Small intestine (tissue), 7 donors: ENCODE results near the gene MAPKAPK3. TPM values are rescaled to one million over a fixed set of nuclear protein-coding genes. Genes with fewer than 3 reads are reported as not detected.

Source experiments
- DNase-seq, 2 donors: peaks; one replicate each; pipeline versions ENCODE4 v3.0.0 to v3.0.0-alpha.2; 2013
- FAIRE-seq: peaks from 2 replicates; lab custom pipeline; 2012; peaks lifted over from hg19 to GRCh38; lab: Jason Lieb, UNC
- H3K27ac ChIP-seq, 3 donors: one replicate each; pipeline ENCODE4 v1.5.1; 2013; ENCODE audit warnings: low read length in 2 of 3, mild to moderate bottlenecking in 2 of 3, control low read depth in 1 of 3, inconsistent platforms in 1 of 3, low read depth in 1 of 3, moderate library complexity in 1 of 3
- H3K27me3 ChIP-seq, 3 donors: one replicate each; pipeline ENCODE4 v1.6.1; 2013; ENCODE audit warnings: low read length in 3 of 3, inconsistent platforms in 1 of 3; ENCODE audit not compliant: control insufficient read depth in 3 of 3, insufficient read depth in 3 of 3
- H3K36me3 ChIP-seq, 3 donors: one replicate each; pipeline ENCODE4 v1.6.1; 2013; ENCODE audit warnings: low read length in 3 of 3, inconsistent platforms in 1 of 3, low read depth in 1 of 3, mild to moderate bottlenecking in 1 of 3, moderate library complexity in 1 of 3; ENCODE audit not compliant: control insufficient read depth in 3 of 3, insufficient read depth in 2 of 3
- H3K4me1 ChIP-seq, 3 donors: one replicate each; pipeline ENCODE4 v1.6.1; 2013; ENCODE audit warnings: low read length in 2 of 3, inconsistent platforms in 1 of 3, low read depth in 1 of 3, mild to moderate bottlenecking in 1 of 3, moderate library complexity in 1 of 3; ENCODE audit not compliant: control insufficient read depth in 3 of 3, insufficient read depth in 2 of 3
- H3K4me3 ChIP-seq, 3 donors: one replicate each; pipeline ENCODE4 v1.5.1; 2013; ENCODE audit warnings: low read length in 3 of 3, control low read depth in 1 of 3, inconsistent platforms in 1 of 3, low read depth in 1 of 3, mild to moderate bottlenecking in 1 of 3, moderate library complexity in 1 of 3
- H3K9me3 ChIP-seq, 2 donors: one replicate each; pipeline ENCODE4 v1.6.1; 2013; ENCODE audit warnings: low read depth in 1 of 2, low read length in 1 of 2; ENCODE audit not compliant: control insufficient read depth in 2 of 2, insufficient read depth in 1 of 2
- WGBS, 3 donors: extraction: QIAGEN DNeasy Blood & Tissue Kit; methylation state at CpG; one replicate each; pipeline ENCODE4 v1.1.7; 2013; 5-methylcytosine and 5-hydroxymethylcytosine counted together
- polyA plus RNA-seq, 4 donors: library from polyadenylated mRNA; stranded (reverse) in 3 of 4; unstranded in 1 of 4; fragments of 200-250 nt in 3 of 4; fragments of 120-200 nt in 1 of 4; gene quantifications; one replicate each; pipeline versions ENCODE4 v1.2.1 to v1.2.3, GENCODE V29; 2013
- donor health status: healthy with polysubstance abuse.
- donor health status: control.
- donor health status: control.
- donor health status: Bipolar disorder and iron deficiency.
- donor health status: healthy.

MAPKAPK3 gene
- polyA plus RNA-seq, 4 donors, result 28.2 to 83.4 (median 31.5) TPM

GRCh38 chr3:50623840-50624474 is 7.0 kb downstream of the MAPKAPK3 start:
- peak overlapping the region in 1 of 3 donors; percentile 12 for H3K27ac ChIP-seq
- no peak for FAIRE-seq
- H3K4me3 ChIP-seq, result no peak overlapping the region
- H3K36me3 ChIP-seq, result peaks cover 0 to 87% (median 0%) of the 10 kb centered on the region in 3 donors
- no peak for DNase-seq
- peaks cover 0 to 13% (median 11%) of the 10 kb centered on the region in 3 donors for H3K4me1 ChIP-seq
- 45 to 68% (median 50%) methylated on average over 6 of the region's 6 CpGs for WGBS, 3 donors
- no peaks in the 10 kb centered on the region for H3K27me3 ChIP-seq
- no peaks in the 10 kb centered on the region for H3K9me3 ChIP-seq

DNA sequence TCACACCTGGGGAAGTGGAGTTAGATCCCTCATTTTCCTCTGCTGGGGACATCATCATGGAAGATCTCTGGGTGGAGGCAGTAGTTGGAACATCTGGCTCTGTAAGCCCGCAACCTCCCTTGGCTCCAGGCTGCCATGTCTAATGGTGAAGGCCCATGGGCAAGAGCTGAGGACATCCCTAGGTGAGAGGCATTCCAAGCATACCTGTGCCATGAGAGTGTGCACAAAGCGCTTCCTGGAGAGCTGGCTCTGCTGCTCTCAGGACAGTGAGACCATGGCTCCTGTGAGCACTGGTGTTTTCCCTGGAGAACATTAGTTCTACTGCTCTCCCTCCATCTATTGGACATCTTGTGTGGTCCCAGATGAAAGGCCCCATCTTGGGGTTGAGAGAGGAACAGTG is 7.7 kb downstream of the MAPKAPK3 start:
- no peak for DNase-seq
- no peak for FAIRE-seq
- peaks cover 0 to 89% (median 0%) of the 10 kb centered on the region in 3 donors for H3K36me3 ChIP-seq
- H3K4me3 ChIP-seq, result no peak overlapping the region
- 93 to 98% (median 98%) methylated on average over 2 of the region's 2 CpGs for WGBS, 3 donors
- H3K27me3 ChIP-seq, result no peaks in the 10 kb centered on the region
- H3K4me1 ChIP-seq, result peaks cover 0 to 10% (median 6%) of the 10 kb centered on the region in 3 donors
- peak overlapping the region in 1 of 3 donors; percentile 10 for H3K27ac ChIP-seq
- no peaks in the 10 kb centered on the region for H3K9me3 ChIP-seq

GRCh38 chr3:50625231-50626182 is 8.6 kb downstream of the MAPKAPK3 start:
- FAIRE-seq (no peak), DNase-seq (no peak)
- Histone ChIP-seq H3K36me3 (peaks cover 0 to 89% (median 0%) of the 10 kb centered on the region in 3 donors), H3K27me3 (no peaks in the 10 kb centered on the region), H3K27ac (no peak overlapping the region), H3K4me3 (no peak overlapping the region), H3K9me3 (no peaks in the 10 kb centered on the region), H3K4me1 (peaks cover 0 to 4% (median 4%) of the 10 kb centered on the region in 3 donors)
- 75 to 82% (median 81%) methylated on average over 17 to 18 of the region's 18 CpGs for WGBS, 3 donors

DNA sequence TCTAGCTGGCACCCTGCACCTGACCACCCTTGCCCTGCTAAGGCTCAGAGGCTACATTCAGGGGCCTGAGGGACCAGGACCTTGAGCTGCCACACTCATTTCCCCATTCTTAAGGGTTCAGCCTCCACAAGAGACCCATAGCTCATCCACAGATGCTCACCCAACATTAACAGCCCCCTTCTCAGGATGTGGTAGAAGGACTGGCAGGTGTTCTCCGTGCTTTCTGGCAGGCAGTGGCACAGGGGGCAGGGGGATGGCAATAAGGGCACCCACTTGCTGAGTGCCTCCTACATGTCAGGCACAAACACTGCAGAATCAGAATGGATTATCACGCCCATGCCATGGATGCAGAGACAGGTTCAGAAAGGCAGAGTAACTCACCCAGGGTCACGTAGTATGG is 9.4 kb downstream of the MAPKAPK3 start:
- whole genome bisulfite sequencing, 3 donors, result 87 to 93% (median 90%) methylated on average over 3 of the region's 3 CpGs
- peaks cover 0 to 7% (median 2%) of the 10 kb centered on the region in 3 donors for H3K4me1 ChIP-seq
- no peak for FAIRE-seq

DNA sequence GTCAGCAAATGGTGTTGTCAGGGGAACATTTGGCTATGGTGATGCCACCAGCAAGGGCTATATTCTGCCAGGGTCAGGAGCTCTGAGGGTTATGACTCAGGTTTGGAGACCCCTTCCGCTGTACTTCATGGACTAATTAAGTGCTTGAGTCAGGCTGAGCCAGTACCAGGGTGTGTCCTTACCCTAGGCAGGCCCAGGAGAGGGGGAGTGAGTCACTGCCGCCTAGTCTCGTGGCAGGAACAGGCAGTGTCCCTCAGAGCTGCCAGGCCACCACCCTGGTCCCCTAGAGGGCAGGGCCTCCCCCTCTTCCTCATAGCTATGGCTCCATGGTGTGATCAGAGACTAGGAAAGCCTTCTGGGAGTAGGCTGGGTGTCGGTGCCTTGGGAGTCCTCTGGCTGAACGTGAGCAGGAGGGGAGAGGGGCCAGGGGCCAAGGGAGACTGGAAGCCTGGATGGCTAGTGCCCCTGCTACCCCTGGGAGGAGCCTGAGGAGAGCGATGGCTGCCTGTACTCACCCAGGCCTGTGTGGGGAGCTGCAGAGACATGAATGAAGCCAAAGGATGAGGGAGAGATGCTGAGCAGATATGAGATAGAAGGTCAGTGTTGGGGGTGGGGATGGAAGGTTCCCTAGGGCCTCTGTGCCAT is 10.6 kb downstream of the MAPKAPK3 start:
- Histone ChIP-seq H3K9me3 (no peaks in the 10 kb centered on the region), H3K27me3 (no peaks in the 10 kb centered on the region), H3K27ac (no peak overlapping the region), H3K4me1 (peaks cover 1 to 7% (median 2%) of the 10 kb centered on the region in 3 donors), H3K36me3 (peaks cover 0 to 80% (median 0%) of the 10 kb centered on the region in 3 donors), H3K4me3 (no peak overlapping the region)
- WGBS, 3 donors, result 50 to 70% (median 62%) methylated on average over 6 of the region's 6 CpGs
- DNase-seq (no peak), FAIRE-seq (no peak)

More for the DNA sequence above, 9.4 kb downstream of the MAPKAPK3 start:
- Histone ChIP-seq H3K27ac (no peak overlapping the region), H3K36me3 (peaks cover 0 to 88% (median 0%) of the 10 kb centered on the region in 3 donors), H3K27me3 (no peaks in the 10 kb centered on the region), H3K9me3 (no peaks in the 10 kb centered on the region), H3K4me3 (no peak overlapping the region)
- DNase-seq, result no peak

DNA sequence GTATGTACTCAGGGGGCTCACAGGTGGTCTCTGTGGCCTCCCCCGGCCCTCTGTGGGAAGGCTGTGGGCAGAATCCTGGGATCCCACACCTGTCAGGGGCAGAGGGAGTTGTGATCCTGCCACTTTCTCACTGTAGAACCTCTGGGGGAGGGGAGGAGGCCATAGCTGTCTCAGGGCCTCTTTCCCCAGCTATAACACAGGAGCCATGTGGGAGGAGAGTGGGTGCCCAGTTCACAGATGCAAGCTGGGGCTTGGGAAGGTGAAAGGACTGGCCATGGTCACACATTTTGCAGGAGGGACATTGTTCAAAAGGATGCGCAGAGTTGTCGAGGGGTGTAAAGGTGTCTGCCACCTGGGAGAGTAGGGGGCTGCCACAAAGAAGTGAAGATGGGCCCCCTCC is 11.7 kb downstream of the MAPKAPK3 start:
- Histone ChIP-seq H3K9me3 (no peaks in the 10 kb centered on the region), H3K4me3 (no peak overlapping the region), H3K36me3 (peaks cover 0 to 72% (median 0%) of the 10 kb centered on the region in 3 donors), H3K27ac (no peak overlapping the region), H3K4me1 (peaks cover 1 to 4% (median 3%) of the 10 kb centered on the region in 3 donors), H3K27me3 (no peaks in the 10 kb centered on the region)
- DNase-seq (no peak), FAIRE-seq (no peak)
- 92 to 96% (median 94%) methylated on average over 3 of the region's 3 CpGs for WGBS, 3 donors

- no peak for FAIRE-seq
- H3K27me3 ChIP-seq, result no peaks in the 10 kb centered on the region
- WGBS, 3 donors, result 71 to 84% (median 82%) methylated on average over 6 of the region's 6 CpGs
- no peaks in the 10 kb centered on the region for H3K9me3 ChIP-seq
- H3K4me1 ChIP-seq, result peaks cover 0 to 4% (median 3%) of the 10 kb centered on the region in 3 donors
- peaks cover 0 to 67% (median 0%) of the 10 kb centered on the region in 3 donors for H3K36me3 ChIP-seq
- DNase-seq, result no peak
- H3K27ac ChIP-seq, result no peak overlapping the region
- no peak overlapping the region for H3K4me3 ChIP-seq
These were observed 13.4 kb downstream of the MAPKAPK3 start for GRCh38 chr3:50630394-50630793.

DNA sequence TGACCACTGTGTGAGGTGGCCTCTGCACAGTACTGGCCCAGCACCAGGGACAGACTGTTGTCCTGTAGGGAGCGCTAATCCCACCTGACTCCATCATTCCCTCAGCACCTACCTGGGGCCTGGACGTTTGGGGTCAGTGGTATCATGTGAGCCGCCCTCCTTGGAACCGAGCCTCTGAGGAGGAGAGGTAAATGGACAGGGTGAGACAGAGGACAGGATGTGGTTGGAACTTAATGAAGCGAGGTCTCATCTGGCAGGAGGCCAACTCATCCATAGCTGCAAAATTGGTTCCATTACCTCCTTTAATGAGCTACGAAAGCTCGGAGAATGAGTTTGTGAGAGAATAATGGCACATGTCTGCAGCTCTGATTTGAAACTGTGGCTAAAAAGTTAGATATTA is 13.9 kb downstream of the MAPKAPK3 start:
- FAIRE-seq (no peak), DNase-seq (no peak)
- H3K27ac ChIP-seq, result no peak overlapping the region

More for the DNA sequence above, 13.9 kb downstream of the MAPKAPK3 start:
- H3K9me3 ChIP-seq, result no peaks in the 10 kb centered on the region
- no peak overlapping the region for H3K4me3 ChIP-seq
- WGBS, 3 donors, result 71 to 86% (median 72%) methylated on average over 7 of the region's 7 CpGs
- peaks cover 0 to 4% (median 3%) of the 10 kb centered on the region in 3 donors for H3K4me1 ChIP-seq
- no peaks in the 10 kb centered on the region for H3K27me3 ChIP-seq
- H3K36me3 ChIP-seq, result peaks cover 0 to 63% (median 0%) of the 10 kb centered on the region in 3 donors
